BJ (cell line): Measurements from ENCODE around the gene LRRC14B. TPM values are rescaled to one million over a fixed set of nuclear protein-coding genes. Genes with fewer than 3 reads are reported as not detected.

Experiments used
- CTCF ChIA-PET: fragments of 350-600 bp; formaldehyde crosslinking; extraction: SDS; loops from one replicate; lab custom pipeline; 2021; ENCODE audit warnings: antibody characterized with exemption, inconsistent platforms; lab: Yijun Ruan, JAX
- POLR2A ChIA-PET: fragments of 300-600 bp; sonication (Branson Sonifier 250); formaldehyde crosslinking; extraction: SDS; loops from one replicate; lab custom pipeline; 2021; ENCODE audit warnings: antibody characterized with exemption; lab: Charles Lee
- DNase-seq: peaks from one replicate; pipeline ENCODE4 v3.0.0-alpha.2; 2011; ENCODE audit warnings: low read depth
- H3K27me3 ChIP-seq: 2 replicates; pipeline ENCODE4 v1.6.0; 2011; ENCODE audit warnings: low read length; ENCODE audit not compliant: control insufficient read depth, insufficient read depth
- H3K36me3 ChIP-seq: 2 replicates; pipeline ENCODE4 v1.5.1; 2011; ENCODE audit warnings: low read length; ENCODE audit not compliant: control insufficient read depth, insufficient read depth
- H3K4me3 ChIP-seq: 2 replicates; pipeline ENCODE4 v1.5.1; 2011; ENCODE audit warnings: low read depth, mild to moderate bottlenecking, control low read depth, low read length
- polyA plus RNA-seq: library from polyadenylated mRNA; depleted of rRNA; stranded (reverse); fragments of >200 nt; gene quantifications from 2 replicates; pipeline ENCODE4 v1.2.3, GENCODE V29; 2011
- TF ChIP-seq, protein P1 (sequence below): IDR thresholded peaks from 2 replicates; pipeline ENCODE4 v1.5.1; 2011; ENCODE audit warnings: low read depth, mild to moderate bottlenecking, control low read depth, inconsistent platforms, low read length, moderate library complexity; ENCODE audit not compliant: insufficient read depth

LRRC14B gene
- polyA plus RNA-seq, 1 experiment: not detected

DNA sequence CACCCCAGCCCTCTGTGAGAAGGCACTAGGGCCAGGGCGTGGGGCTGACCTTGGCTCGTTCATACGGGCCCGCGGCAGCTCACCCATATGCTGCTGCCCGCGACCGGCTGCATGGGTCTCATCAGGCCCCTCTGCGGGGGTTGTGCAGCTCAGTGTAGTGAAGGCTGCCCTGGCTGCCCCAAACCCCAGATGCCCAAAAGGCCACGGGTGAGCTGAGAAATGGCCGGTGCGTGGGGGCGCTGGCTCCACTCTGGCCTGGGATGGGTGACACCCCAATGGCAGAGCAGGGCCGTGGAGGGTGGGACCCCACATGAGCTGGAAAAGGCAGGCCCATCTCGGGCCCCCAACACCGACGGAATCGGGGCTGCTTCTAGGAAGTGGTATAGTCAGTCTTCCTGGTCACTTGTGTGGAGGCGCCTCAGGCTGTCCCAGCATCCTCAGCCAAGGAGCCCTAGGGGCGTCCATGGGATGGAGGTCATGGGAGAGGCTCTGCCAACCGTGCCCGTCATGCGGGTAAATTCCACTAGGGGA lies 19.4 kb upstream of the LRRC14B start:
- ChIA-PET CTCF (interaction anchor here (3.3 kb wide), 1 partner anchor 17 kb away, joined by 18 read pairs; no protein-coding TSS in a partner anchor), POLR2A (no interaction called here)
- TF ChIP-seq, protein P1, sequence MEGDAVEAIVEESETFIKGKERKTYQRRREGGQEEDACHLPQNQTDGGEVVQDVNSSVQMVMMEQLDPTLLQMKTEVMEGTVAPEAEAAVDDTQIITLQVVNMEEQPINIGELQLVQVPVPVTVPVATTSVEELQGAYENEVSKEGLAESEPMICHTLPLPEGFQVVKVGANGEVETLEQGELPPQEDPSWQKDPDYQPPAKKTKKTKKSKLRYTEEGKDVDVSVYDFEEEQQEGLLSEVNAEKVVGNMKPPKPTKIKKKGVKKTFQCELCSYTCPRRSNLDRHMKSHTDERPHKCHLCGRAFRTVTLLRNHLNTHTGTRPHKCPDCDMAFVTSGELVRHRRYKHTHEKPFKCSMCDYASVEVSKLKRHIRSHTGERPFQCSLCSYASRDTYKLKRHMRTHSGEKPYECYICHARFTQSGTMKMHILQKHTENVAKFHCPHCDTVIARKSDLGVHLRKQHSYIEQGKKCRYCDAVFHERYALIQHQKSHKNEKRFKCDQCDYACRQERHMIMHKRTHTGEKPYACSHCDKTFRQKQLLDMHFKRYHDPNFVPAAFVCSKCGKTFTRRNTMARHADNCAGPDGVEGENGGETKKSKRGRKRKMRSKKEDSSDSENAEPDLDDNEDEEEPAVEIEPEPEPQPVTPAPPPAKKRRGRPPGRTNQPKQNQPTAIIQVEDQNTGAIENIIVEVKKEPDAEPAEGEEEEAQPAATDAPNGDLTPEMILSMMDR: no peak
- no peak for DNase-seq
- 0 out of 2 replicates have a peak, but pooled peaks cover 1% of the 10 kb centered on the region for H3K27me3 ChIP-seq
- H3K4me3 ChIP-seq: no peak overlapping the region
- peaks cover 2% of the 10 kb centered on the region; the same call in 1 of the 2 replicates for H3K36me3 ChIP-seq

DNA sequence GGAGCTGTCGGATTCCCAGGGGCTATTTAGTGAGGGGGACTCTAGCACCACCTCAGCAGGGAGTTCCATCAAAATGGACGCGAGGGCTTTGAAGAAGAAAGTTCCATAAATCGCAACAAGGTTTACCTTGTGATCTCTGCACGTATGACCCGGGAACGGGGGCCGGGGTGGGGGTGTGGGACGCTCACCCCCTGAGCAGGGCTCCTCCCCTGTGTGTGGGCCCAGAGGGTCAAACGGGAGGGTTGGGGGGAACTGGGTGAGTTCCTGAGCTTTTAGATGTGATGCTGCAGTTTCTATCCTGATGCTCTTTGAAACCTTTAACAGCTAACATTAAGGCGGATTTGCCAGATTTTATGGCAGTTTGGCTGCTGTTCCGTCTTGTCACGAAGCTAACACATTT lies 18.9 kb upstream of the LRRC14B start:
- H3K27me3 ChIP-seq: 0 out of 2 replicates have a peak, but pooled peaks cover 1% of the 10 kb centered on the region
- no peak overlapping the region for H3K4me3 ChIP-seq
- no peak for DNase-seq
- POLR2A ChIA-PET: no interaction called here
- TF ChIP-seq, protein P1: no peak
- peaks cover 2% of the 10 kb centered on the region; the same call in 1 of the 2 replicates for H3K36me3 ChIP-seq
- CTCF ChIA-PET: no interaction called here

DNA sequence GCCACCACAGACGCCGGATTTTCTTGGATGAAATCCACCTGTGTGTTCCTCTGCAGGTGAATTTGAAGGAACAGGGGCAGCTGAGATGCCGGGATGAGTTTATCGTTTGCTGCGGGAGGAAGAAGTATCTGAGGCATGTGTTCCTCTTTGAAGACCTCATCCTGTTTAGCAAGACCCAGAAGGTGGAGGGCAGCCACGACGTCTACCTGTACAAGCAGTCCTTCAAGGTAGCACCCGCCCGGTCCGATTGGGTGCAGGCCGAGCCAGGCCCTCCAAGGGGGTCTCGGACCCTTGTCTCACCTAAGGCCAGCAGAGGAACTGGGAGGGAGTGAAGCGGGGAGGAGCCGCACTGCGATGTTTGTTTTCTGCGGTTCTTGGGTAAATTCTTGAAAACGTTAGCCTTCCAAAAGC lies 18.4 kb upstream of the LRRC14B start:
- DNase-seq: no peak
- POLR2A ChIA-PET: no interaction called here
- no peak overlapping the region for H3K4me3 ChIP-seq
- H3K36me3 ChIP-seq: peaks cover 2% of the 10 kb centered on the region; the same call in 1 of the 2 replicates
- H3K27me3 ChIP-seq: 0 out of 2 replicates have a peak, but pooled peaks cover 1% of the 10 kb centered on the region
- CTCF ChIA-PET: no interaction called here
- TF ChIP-seq, protein P1: no peak

DNA sequence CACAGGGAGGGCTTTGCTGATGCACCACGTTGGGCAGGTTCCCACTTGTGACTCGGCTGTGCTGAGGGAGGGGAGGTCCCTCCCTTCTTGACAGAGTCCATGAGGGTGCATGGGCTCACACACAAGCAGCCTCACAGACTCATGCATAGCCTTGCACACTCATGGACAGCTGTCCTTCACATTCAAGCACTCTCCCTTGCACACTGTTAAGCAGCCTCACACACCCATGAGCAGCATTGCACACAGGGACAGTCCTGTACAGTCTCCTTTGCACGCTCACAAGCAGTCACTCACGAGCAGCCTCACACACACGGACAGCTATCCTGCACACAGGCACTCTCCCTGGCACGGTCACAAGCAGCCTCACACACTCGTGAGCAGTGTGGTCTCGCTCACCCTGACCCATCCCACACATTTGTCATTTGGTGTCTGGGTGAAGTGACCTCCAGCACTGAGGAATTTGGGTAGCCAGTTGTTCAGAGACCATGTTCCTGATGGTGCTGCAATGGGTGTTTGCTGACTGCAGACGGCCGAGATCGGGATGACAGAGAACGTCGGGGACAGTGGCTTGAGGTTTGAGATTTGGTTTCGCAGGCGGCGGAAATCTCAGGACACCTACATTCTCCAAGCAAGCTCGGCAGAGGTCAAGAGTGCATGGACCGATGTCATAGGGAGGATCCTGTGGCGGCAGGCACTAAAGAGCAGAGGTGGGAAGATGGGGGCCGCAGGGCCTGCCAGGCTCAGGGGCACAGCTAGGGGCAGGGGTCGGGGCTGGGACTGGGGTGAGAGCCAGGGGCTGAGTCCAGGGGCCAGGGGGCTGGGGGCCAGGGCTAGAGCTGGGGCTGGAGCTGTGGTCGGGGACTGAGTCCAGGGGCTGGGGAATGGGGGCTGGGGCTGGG lies 17.7 kb upstream of the LRRC14B start:
- H3K27me3 ChIP-seq: 0 out of 2 replicates have a peak, but pooled peaks cover 1% of the 10 kb centered on the region
- ChIA-PET CTCF (interaction anchor here (1.4 kb wide), 1 partner anchor 15 kb away, joined by 4 read pairs; no protein-coding TSS in a partner anchor), POLR2A (no interaction called here)
- H3K4me3 ChIP-seq: no peak overlapping the region
- no peak for DNase-seq
- TF ChIP-seq, protein P1: no peak
- peaks cover 2% of the 10 kb centered on the region; the same call in 1 of the 2 replicates for H3K36me3 ChIP-seq

DNA sequence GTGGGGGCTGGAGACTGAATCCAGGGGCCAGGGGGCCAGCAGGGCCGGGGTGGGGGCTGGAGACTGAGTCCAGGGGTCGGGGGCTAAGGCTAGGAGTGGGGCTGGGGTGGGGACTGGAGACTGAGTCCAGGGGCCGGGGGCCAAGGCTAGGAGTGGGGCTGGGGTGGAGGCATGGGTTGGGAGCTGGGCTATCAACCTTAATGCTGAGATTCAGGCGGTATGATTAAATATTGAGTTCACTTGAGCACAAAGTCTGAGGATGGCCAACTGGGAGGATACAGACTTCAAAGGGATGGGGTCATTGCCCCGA lies 17.0 kb upstream of the LRRC14B start:
- Histone ChIP-seq H3K4me3 (no peak overlapping the region), H3K36me3 (peaks cover 2% of the 10 kb centered on the region; the same call in 1 of the 2 replicates), H3K27me3 (peaks cover 1% of the 10 kb centered on the region; the same call in 1 of the 2 replicates)
- TF ChIP-seq, protein P1: no peak
- POLR2A ChIA-PET: no interaction called here
- CTCF ChIA-PET: interaction anchor here (1.4 kb wide), 1 partner anchor 14 kb away, joined by 4 read pairs; no protein-coding TSS in a partner anchor
- no peak for DNase-seq
